Measurements from ENCODE around the gene FAN1. TPM values are rescaled to one million over a fixed set of nuclear protein-coding genes. Genes with fewer than 3 reads are reported as not detected.

The FAN1 gene
- total and polyA plus RNA-seq, 9 of the 15 experiments (the other 6 are each of a cell fraction or from before 2014, with no cell fraction given): 1.5 to 16.8 (median 12.0) TPM

DNA sequence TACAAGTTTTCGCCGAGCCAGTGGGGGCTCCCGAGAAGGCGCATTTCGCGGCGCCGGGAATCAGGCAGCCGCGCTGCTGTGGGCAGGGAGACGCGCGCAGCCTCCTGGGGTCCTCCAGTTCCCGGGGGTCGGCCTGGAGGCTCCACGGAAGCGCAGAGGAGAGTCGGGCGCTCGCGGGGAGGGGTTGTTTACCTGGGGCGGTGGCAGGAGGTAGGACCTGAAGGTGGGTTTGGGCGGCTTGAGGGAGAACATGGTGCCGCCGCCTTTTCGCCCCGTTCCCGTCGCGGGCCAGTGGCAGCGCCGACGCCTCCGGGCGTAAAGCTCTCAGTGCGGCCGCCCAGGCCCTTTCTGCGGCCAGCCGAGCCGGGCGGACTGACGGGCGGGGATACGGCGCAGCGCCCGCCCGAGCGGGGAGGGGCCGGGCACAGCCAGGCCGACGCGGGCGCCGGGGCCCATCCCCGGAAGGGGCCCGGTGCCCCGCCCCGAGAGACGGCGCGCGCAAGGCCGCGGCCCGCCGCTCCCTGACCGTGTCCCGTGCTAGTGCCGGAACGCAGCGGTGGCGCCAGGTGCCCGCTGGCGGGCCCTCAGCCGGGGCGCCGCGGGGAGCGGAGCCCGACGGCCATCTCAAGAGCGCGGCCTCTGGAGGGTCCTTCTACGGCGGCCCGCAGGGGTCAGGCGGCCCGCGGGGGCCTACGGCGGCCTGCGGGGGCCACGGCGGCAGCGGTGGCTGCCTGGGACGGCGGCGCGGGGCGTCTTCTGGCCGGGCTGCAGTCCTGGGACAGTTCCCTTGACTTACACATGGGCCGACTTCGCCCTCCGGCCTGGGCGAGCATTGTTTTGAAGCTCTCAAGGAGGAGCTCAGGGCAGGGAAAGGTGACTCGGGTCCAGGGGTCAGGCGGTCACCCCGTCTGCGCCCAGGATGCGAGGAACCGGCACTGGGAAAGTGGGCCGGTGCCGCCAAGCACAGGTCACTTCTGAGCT lies 87.8 kb downstream of the FAN1 start, which contains the start of gene MTMR10 (continued):
- TF ChIP-seq, protein P1, sequence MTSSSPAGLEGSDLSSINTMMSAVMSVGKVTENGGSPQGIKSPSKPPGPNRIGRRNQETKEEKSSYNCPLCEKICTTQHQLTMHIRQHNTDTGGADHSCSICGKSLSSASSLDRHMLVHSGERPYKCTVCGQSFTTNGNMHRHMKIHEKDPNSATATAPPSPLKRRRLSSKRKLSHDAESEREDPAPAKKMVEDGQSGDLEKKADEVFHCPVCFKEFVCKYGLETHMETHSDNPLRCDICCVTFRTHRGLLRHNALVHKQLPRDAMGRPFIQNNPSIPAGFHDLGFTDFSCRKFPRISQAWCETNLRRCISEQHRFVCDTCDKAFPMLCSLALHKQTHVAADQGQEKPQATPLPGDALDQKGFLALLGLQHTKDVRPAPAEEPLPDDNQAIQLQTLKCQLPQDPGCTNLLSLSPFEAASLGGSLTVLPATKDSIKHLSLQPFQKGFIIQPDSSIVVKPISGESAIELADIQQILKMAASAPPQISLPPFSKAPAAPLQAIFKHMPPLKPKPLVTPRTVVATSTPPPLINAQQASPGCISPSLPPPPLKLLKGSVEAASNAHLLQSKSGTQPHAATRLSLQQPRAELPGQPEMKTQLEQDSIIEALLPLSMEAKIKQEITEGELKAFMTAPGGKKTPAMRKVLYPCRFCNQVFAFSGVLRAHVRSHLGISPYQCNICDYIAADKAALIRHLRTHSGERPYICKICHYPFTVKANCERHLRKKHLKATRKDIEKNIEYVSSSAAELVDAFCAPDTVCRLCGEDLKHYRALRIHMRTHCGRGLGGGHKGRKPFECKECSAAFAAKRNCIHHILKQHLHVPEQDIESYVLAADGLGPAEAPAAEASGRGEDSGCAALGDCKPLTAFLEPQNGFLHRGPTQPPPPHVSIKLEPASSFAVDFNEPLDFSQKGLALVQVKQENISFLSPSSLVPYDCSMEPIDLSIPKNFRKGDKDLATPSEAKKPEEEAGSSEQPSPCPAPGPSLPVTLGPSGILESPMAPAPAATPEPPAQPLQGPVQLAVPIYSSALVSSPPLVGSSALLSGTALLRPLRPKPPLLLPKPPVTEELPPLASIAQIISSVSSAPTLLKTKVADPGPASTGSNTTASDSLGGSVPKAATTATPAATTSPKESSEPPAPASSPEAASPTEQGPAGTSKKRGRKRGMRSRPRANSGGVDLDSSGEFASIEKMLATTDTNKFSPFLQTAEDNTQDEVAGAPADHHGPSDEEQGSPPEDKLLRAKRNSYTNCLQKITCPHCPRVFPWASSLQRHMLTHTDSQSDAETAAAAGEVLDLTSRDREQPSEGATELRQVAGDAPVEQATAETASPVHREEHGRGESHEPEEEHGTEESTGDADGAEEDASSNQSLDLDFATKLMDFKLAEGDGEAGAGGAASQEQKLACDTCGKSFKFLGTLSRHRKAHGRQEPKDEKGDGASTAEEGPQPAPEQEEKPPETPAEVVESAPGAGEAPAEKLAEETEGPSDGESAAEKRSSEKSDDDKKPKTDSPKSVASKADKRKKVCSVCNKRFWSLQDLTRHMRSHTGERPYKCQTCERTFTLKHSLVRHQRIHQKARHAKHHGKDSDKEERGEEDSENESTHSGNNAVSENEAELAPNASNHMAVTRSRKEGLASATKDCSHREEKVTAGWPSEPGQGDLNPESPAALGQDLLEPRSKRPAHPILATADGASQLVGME (CRISPR knock-in tag; IDR thresholded peaks at IDR 0.05): no peak
- TF ChIP-seq HDAC1 (IDR thresholded peaks at IDR 0.05): no peak
- TF ChIP-seq NCOA2 (IDR thresholded peaks at IDR 0.05; ENCODE audit: partially characterized antibody in 2 of 2): no peak
- TF ChIP-seq KLF1 (tag; IDR thresholded peaks at IDR 0.05): peak; percentile 14; the same call in 1 of the 2 replicates
- peak; percentile 41; the same call in 1 of the 2 replicates for TF ChIP-seq ATF7 (IDR thresholded peaks at IDR 0.05)
- TF ChIP-seq POLR2G (IDR thresholded peaks at IDR 0.05; ENCODE audit: low read depth, low read length): peak; percentile 96
- TF ChIP-seq ZNF707 (CRISPR knock-in tag; conservative IDR thresholded peaks at IDR 0.05): no peak
- TF ChIP-seq MAFF (IDR thresholded peaks at IDR 0.05; ENCODE audit: low read length): no peak
- TF ChIP-seq MYC (IDR thresholded peaks at IDR 0.05; ENCODE audit: low read depth, low read length): peak; percentile 42; the same call in 1 of the 2 replicates
- 0 out of 2 replicates have a peak, but pooled peaks have one; percentile 31 for TF ChIP-seq MYC (CRISPR knock-in tag; IDR thresholded peaks at IDR 0.05; ENCODE audit: borderline replicate concordance, low read depth)
- TF ChIP-seq ZNF239 (CRISPR knock-in tag; IDR thresholded peaks at IDR 0.05): no peak
- TF ChIP-seq NONO (IDR thresholded peaks at IDR 0.05; ENCODE audit: low read depth in 2 of 2, low read length in 1 of 2): peak; percentile 83
- TF ChIP-seq SREBF1 (IDR thresholded peaks at IDR 0.05; ENCODE audit: borderline replicate concordance, low read depth, low read length): no peak
- no peak for TF ChIP-seq ATF1 (CRISPR knock-in tag; IDR thresholded peaks at IDR 0.05)
- 0 out of 2 replicates have a peak, but pooled peaks have one; percentile 32 for TF ChIP-seq ATF1 (tag; IDR thresholded peaks at IDR 0.05)
- TF ChIP-seq ZNF24 (IDR thresholded peaks at IDR 0.05): 0 out of 2 replicates have a peak, but pooled peaks have one; percentile 17
- TF ChIP-seq MCM5 (IDR thresholded peaks at IDR 0.05; ENCODE audit: low read depth): no peak
- TF ChIP-seq, protein P2, sequence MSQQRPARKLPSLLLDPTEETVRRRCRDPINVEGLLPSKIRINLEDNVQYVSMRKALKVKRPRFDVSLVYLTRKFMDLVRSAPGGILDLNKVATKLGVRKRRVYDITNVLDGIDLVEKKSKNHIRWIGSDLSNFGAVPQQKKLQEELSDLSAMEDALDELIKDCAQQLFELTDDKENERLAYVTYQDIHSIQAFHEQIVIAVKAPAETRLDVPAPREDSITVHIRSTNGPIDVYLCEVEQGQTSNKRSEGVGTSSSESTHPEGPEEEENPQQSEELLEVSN (IDR thresholded peaks at IDR 0.05; ENCODE audit: borderline replicate concordance in 1 of 2, extremely low read depth in 1 of 2, insufficient read depth in 1 of 2, insufficient read length in 1 of 2, low read depth in 1 of 2, low read length in 1 of 2, poor library complexity in 1 of 2, severe bottlenecking in 1 of 2): peak; percentile 25 to 75
- peak; percentile 54; the same call in 1 of the 2 replicates for TF ChIP-seq ZBTB7A (IDR thresholded peaks at IDR 0.05; ENCODE audit: borderline replicate concordance, control insufficient read depth, low read depth, low read length)
